Osteoblast (primary cell): Measurements from ENCODE around the gene ELOVL6. TPM values are rescaled to one million over a fixed set of nuclear protein-coding genes. Genes with fewer than 3 reads are reported as not detected.

Experiments
- DNase-seq: peaks from one replicate; pipeline ENCODE4 v3.0.0; 2011; ENCODE audit warnings: low spot score, mixed read lengths; ENCODE audit not compliant: insufficient read length; ENCODE audit errors: missing footprints
- H2AFZ ChIP-seq: 2 replicates; pipeline ENCODE4 v1.6.0; 2011; ENCODE audit warnings: mild to moderate bottlenecking, low read length
- H3K27ac ChIP-seq: 2 replicates; pipeline ENCODE4 v1.5.1; 2011; ENCODE audit warnings: mild to moderate bottlenecking, low read depth, low read length, moderate library complexity
- H3K27me3 ChIP-seq: 2 replicates; pipeline ENCODE4 v1.6.0; 2012; ENCODE audit warnings: mild to moderate bottlenecking, control low read depth, inconsistent platforms, low read length, moderate library complexity; ENCODE audit not compliant: insufficient read depth
- H3K36me3 ChIP-seq: 2 replicates; pipeline ENCODE4 v1.5.1; 2011; ENCODE audit warnings: mild to moderate bottlenecking, low read length, control low read depth, moderate library complexity; ENCODE audit not compliant: insufficient read depth
- H3K4me1 ChIP-seq: 2 replicates; pipeline ENCODE4 v1.5.1; 2011; ENCODE audit warnings: mild to moderate bottlenecking, low read length, control low read depth, moderate library complexity; ENCODE audit not compliant: insufficient read depth
- H3K4me2 ChIP-seq: 2 replicates; pipeline ENCODE4 v1.6.0; 2011; ENCODE audit warnings: mild to moderate bottlenecking, low read length; ENCODE audit not compliant: insufficient read depth
- H3K4me3 ChIP-seq: fragments of 200-600 bp; sonication (generic); 3 replicates; pipeline ENCODE4 v1.5.1; 2012; ENCODE audit warnings: mild to moderate bottlenecking, low read length, inconsistent platforms; ENCODE audit not compliant: insufficient read depth
- H3K79me2 ChIP-seq: 2 replicates; pipeline ENCODE4 v1.6.0; 2012; ENCODE audit warnings: mild to moderate bottlenecking, low read length, control low read depth, inconsistent platforms; ENCODE audit not compliant: insufficient read depth
- H3K9me3 ChIP-seq: 2 replicates; pipeline ENCODE4 v1.5.1; 2011; ENCODE audit warnings: low read depth, low read length, control low read depth
- H4K20me1 ChIP-seq: 2 replicates; pipeline ENCODE4 v1.6.0; 2012; ENCODE audit warnings: mild to moderate bottlenecking, low read length, control low read depth; ENCODE audit not compliant: insufficient read depth
- total RNA-seq: library from RNA; depleted of rRNA; stranded (reverse); fragments of >200 nt; gene quantifications from 2 replicates; pipeline ENCODE4 v1.2.3, GENCODE V29; 2012
- TF ChIP-seq, protein P1 (sequence below): IDR thresholded peaks from 2 replicates; pipeline ENCODE4 v1.5.1; 2011; ENCODE audit warnings: mild to moderate bottlenecking, low read depth, low read length, moderate library complexity; ENCODE audit errors: extremely low read depth

Gene ELOVL6
- total RNA-seq, 1 donor: 12.7 TPM

GRCh38 chr4:110183643-110184042, 14.8 kb downstream of the ELOVL6 start:
- peaks cover 51% of the 10 kb centered on the region for H3K79me2 ChIP-seq
- no peak for DNase-seq
- TF ChIP-seq, protein P1, sequence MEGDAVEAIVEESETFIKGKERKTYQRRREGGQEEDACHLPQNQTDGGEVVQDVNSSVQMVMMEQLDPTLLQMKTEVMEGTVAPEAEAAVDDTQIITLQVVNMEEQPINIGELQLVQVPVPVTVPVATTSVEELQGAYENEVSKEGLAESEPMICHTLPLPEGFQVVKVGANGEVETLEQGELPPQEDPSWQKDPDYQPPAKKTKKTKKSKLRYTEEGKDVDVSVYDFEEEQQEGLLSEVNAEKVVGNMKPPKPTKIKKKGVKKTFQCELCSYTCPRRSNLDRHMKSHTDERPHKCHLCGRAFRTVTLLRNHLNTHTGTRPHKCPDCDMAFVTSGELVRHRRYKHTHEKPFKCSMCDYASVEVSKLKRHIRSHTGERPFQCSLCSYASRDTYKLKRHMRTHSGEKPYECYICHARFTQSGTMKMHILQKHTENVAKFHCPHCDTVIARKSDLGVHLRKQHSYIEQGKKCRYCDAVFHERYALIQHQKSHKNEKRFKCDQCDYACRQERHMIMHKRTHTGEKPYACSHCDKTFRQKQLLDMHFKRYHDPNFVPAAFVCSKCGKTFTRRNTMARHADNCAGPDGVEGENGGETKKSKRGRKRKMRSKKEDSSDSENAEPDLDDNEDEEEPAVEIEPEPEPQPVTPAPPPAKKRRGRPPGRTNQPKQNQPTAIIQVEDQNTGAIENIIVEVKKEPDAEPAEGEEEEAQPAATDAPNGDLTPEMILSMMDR: no peak
- H3K4me1 ChIP-seq: peaks cover 13% of the 10 kb centered on the region
- no peaks in the 10 kb centered on the region for H3K27me3 ChIP-seq
- no peak overlapping the region for H2AFZ ChIP-seq
- H4K20me1 ChIP-seq: peaks cover 3% of the 10 kb centered on the region
- H3K4me3 ChIP-seq: no peak overlapping the region
- no peak overlapping the region for H3K27ac ChIP-seq
- no peak overlapping the region for H3K4me2 ChIP-seq
- no peaks in the 10 kb centered on the region for H3K9me3 ChIP-seq
- peaks cover 1% of the 10 kb centered on the region for H3K36me3 ChIP-seq

GRCh38 chr4:110183058-110183457, 15.4 kb downstream of the ELOVL6 start:
- Histone ChIP-seq H3K9me3 (no peaks in the 10 kb centered on the region), H4K20me1 (peaks cover 3% of the 10 kb centered on the region), H3K4me3 (no peak overlapping the region), H3K79me2 (peaks cover 48% of the 10 kb centered on the region), H3K36me3 (peaks cover 7% of the 10 kb centered on the region), H3K27me3 (no peaks in the 10 kb centered on the region), H2AFZ (no peak overlapping the region), H3K4me2 (no peak overlapping the region), H3K27ac (no peak overlapping the region), H3K4me1 (peaks cover 13% of the 10 kb centered on the region)
- DNase-seq: no peak
- TF ChIP-seq, protein P1: no peak

DNA sequence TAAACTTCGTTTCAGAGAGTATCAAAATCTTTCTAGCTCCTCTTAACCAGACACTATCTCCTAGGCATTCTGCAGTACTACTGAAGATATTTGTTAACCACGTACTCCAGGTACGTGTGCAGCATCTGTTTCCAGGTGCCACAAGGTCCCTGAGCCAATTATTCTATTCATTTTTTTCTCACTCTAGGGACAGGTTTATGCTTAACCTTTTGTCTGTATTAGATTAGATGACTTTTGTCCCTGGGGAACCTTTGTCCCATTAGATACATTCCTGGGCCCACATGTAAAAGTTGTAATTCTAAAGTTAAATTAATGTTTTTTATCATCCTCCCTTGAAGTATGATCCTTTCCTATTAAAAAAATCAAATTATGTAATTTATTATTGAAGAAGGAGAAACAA, 16.5 kb downstream of the ELOVL6 start:
- Histone ChIP-seq H3K36me3 (peaks cover 9% of the 10 kb centered on the region), H4K20me1 (peaks cover 3% of the 10 kb centered on the region), H2AFZ (no peak overlapping the region), H3K4me2 (no peak overlapping the region), H3K27ac (no peak overlapping the region), H3K4me3 (no peak overlapping the region), H3K4me1 (peaks cover 13% of the 10 kb centered on the region), H3K9me3 (no peaks in the 10 kb centered on the region), H3K27me3 (no peaks in the 10 kb centered on the region), H3K79me2 (peaks cover 41% of the 10 kb centered on the region)
- no peak for DNase-seq
- TF ChIP-seq, protein P1: no peak

DNA sequence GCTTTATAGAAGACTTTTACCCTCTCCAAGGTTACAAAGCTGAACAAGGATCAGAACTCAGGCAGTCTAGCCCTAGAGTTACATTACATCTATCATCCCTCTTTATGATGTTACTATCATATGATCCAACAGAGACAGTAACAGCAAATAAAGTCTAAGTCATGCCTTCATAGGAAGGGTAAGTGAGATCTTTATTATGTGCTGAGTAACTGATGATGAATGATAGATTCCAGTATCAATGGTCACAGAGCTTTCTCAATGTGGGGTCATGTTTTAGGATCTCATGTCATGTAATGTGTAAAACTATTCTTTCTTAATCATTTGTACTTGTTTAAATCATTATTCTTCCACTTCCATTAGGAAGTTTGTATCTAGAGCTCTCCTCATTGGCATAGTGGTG, 22.8 kb downstream of the ELOVL6 start:
- H3K9me3 ChIP-seq: no peaks in the 10 kb centered on the region
- H3K79me2 ChIP-seq: peaks cover 21% of the 10 kb centered on the region
- no peak overlapping the region for H3K27ac ChIP-seq
- no peaks in the 10 kb centered on the region for H4K20me1 ChIP-seq
- no peak overlapping the region for H3K4me2 ChIP-seq
- peak; percentile 61 for DNase-seq
- no peak overlapping the region for H3K4me3 ChIP-seq
- TF ChIP-seq, protein P1: no peak
- peaks cover 7% of the 10 kb centered on the region for H3K4me1 ChIP-seq
- peaks cover 9% of the 10 kb centered on the region for H3K36me3 ChIP-seq
- H2AFZ ChIP-seq: no peak overlapping the region
- no peaks in the 10 kb centered on the region for H3K27me3 ChIP-seq
